ENCODE measurements around the gene TRPM3.

The TRPM3 gene

DNA sequence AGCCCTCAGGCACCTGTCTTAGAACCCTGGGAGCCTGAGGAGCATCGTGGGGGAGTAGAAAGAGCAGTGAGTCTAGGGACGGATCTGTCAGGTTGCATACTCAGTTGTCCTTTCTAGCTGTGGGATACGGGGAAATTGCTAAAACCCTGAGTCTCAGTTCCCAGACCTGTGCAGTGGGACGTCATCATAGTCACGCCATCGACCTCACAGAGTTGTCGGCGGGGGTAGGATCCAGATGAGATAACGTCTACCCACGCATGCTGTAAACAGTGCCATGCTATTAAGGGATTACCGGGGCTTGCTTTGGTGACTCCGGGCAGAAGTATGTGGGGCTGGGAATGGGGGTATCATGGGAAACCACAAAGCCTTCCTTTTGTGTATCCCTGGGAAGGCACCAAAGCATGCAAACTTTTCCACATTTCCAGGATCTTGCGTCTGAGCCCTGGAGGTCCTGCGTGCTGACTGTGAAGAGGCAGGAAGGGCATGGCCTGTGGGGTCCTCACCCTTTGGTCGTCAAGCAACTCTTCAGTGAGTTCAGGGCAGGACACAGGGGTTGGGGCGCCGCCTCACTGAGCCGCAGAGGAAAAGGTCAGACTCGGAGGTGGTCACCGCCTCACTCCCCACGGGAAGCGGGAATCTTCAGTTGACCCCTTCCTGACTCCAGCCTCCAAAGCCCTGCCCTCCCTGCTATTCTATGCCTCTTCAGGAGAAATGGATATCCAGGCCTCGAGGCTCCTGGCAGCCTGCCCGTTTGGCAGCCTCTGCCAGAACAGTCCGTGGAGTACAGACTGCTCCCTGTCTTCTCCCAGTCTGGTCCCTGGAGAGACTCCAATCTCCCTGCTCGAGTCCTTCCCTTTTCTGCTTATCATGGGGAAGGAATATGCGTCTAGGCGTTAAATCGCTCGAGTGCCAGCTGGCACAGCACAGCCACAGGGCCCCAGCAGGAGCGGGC, 520.1 kb downstream of the TRPM3 start:
- peak; percentile 90 for DNase-seq

DNA sequence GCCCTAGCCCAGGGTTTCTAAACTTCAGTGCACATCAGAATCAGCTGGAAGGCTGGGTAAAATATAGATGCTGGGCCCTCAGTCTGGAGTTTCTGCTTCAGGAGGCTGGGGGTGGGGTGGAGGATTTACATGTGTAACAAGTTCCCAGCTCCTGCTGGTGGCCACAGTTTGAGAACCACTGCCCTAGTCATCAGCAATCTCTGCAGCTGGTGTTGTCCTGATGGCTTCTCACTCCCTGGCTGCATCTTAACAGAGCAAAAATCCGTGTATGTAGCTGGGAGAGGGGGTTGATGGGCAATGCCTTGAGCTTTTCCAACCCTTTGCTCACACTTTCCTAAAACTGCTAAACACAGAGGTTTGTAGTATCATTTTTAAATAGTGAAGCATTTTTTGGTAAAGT, 520.9 kb downstream of the TRPM3 start:
- no peak for DNase-seq

DNA sequence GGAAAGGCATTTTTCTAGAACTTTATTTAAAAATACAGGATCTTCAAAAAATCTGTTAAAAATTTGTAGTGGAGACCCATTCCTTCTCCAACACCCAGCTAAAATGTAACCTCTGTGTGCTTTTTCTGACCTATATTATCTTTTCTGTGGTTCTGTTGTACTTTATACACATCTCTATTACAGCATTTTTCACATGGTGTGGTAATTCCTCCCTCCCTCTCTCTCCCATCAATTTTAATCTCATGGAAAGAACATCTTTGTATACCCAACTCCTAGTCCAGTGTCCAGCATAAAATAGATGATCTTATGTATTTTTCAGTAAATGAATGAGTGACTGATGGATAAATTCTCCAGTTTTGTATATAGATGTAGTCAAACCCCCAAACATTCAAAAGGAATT, 523.5 kb downstream of the TRPM3 start:
- DNase-seq = no peak

DNA sequence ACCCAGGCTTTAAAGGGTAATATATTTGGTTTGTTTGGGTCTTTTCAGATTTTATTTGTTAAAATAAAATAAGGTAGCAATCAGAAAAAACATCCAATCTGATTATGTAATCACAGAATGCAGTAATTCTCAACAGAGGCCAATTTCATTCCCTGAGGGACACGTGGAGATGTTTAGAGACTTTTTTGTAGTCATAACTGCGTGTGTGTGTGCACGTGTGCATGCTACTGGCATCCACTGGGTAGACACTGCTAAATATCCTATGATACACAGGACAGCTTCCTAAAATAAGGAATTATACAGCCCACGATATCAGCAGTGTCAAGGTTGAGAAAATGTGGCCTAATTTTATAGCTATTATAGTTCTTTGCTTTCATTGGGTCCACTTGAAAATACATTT, 526.2 kb downstream of the TRPM3 start:
- no peak for DNase-seq

DNA sequence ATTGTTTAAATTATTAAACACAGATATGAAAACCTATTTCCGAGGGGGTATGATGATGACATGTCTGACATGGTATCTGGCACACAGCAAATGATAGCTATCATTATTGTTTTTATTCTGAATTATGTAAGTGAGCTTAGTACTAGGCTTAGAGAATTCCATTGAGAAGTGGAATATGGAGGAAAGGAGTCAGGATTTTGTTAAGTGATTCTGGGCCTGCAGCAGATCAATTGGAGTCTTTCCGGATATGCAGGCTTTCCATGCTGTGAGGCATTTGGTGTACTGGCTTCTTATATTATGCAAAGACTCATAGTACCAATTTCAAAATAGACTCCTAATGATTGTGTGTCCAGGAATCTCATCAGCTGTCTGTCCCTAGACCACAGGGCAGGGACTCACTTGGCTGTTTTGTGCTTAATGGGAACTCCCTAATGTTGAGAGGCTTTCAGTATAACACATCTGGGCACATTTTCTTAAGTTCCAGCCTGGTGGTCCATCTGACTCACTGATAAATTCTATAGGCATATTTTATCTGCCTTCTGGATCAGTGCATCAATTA, 527.0 kb downstream of the TRPM3 start:
- no peak for DNase-seq

DNA sequence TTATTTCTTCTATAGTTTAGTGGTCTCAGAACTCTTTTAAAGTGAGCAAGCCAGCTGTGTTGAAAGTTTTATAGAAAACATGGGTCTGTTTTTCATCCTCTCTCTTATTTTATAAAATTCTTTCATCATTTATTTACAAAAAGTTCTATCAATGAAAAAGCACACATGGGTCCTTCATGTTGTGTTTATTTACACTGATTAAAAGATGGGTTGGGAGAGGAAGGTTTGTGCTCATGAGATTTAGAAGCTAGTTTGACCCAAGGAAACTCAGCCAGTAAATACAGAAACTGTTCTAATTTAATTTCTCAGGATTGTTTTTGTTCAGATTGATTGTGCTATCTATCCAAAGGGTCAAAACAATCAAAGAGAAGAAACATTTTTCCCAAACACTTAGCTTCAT, 528.2 kb downstream of the TRPM3 start:
- no peak for DNase-seq

DNA sequence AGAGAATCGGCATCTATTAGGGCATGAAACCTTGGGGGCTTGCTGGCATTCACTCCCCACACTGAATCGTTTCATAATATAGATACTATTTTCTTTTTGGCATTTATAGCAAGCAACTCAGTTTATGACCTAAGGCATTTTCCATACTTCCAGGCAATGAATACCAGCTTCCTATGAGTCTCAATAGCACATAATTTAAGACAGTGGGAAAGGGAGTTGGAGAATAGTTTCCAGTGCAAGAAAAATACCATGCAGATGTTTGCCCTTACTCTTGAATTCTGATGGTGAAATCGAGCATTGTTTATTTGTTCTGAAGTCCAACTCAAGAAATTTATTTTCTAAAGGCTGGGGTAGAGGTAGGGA, 531.1 kb downstream of the TRPM3 start:
- no peak for DNase-seq

DNA sequence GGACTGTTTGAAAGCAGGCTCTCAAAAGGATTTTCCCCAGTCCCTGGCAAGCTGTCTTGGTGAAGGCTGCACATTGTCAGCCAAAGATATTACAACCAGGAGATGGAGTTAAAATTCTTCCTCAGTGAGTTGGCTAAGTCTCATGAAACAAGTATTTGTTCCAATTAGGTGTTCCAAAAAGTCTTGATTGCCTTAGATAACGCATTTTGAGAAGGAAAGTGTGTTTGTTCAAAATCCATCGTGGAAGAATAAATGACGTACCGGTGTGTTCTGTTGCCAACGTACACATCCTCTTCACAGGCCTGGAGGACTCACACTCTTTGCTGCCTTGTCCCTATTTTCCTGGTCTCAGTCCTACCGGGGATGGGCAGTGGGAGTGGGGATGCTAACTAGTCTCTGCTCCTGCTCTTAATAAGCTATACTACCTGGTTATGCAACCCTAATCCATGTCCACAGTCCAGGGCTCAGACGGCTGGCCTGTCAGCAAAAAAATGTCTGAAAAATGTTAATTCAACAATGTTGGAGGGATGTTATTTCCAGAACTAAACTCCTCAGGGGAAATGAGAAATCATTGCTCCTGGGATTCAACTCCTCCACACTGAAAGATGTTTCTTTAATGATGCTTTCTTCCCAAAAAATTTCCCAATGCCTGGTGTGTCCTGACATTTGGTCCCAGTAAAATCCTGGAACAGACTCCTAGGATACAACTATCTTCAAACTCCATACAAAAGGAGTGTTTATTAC, 531.7 kb downstream of the TRPM3 start:
- no peak for DNase-seq

DNA sequence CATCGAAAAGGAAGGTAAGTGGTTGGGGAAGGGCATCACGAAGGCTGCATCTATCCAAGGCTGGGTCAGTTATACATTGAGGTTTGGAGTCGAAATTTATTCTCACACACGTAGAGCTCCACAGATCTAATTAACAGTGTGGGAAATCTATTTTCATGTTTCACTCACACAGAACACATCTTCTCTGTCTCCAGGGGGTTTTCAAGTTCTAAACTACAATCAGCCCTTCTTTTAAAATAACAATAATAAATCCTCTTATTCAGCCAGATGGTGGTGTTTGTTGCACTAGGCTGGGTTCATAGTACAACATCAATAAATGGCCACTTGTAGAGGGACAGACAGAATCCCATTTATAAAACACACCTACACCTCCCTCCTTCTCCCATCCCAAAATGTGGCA, 532.4 kb downstream of the TRPM3 start:
- no peak for DNase-seq

DNA sequence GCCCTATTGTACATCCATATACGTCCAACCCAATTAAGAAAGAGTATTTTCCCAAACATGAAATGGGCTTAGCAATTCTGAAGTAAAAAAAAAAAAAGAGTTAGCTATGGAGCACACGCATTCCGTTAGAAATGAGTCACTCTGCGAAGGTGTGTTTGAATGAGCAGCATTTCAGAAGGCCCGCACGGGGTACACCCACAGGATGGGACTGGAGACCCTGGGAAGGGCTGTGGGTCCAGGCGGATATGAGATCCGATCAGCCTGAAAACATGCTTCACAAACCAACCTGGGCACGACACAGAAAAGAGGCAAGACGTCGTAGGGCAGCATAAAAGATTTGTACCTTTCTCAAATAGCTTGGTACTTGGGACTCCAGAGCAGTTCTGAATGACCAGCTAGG, 533.0 kb downstream of the TRPM3 start:
- no peak for DNase-seq

DNA sequence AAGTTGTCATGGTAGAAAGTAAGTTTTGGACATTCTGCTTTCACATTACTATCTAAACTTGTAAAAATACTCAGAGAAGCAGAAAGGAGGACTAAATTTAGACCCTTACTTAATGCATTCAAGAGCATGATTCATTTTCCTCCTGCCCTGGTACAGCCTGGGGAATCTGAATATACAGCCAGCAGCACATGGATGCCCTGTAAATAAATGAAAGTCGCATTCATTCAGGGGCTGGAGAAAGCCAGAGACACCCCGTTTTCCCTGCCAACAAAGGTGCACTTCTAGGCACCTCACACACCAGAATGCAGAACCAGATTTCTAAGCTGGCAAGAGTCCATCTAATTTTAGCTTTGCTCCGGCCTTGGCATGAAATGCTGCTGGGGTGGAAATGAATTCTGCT, 534.2 kb downstream of the TRPM3 start:
- DNase-seq = no peak

DNA sequence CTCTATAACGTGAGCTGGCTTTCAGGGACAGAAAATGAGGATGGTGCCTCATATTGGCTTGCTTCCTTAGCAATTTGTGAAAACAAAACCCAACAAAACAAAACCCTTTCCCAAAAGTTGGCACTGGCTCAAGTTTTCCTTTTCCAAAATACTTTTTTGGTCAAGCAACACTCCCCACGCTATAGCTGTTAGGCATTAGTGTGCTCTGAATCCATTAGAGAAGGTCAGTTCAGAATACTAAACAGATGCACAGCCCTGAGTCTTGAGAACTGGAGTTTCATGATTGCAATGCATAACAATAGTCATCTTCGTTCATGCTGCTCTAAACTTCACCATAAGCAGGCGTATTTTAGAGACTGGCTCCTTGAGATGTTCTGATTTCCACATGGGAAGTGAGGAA, 534.9 kb downstream of the TRPM3 start:
- no peak for DNase-seq

DNA sequence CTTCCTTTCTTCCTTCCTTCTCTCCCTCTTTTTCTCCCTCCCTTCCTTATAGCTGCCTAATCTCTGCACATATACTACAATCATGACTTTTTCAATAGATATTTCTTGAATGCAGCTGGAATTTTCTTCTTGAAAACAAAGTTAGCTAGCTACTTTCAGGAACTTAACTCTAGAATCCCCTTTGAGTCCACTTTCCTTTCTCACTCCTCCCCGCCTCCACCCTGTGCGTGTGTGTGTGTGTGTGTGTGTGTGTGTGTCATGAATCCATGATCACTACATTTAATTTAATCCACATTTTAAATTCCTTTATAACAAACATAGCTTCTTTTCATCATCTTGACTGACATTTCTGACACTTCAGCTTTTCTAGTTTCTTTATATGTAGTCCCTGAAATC, 539.5 kb downstream of the TRPM3 start:
- no peak for DNase-seq

DNA sequence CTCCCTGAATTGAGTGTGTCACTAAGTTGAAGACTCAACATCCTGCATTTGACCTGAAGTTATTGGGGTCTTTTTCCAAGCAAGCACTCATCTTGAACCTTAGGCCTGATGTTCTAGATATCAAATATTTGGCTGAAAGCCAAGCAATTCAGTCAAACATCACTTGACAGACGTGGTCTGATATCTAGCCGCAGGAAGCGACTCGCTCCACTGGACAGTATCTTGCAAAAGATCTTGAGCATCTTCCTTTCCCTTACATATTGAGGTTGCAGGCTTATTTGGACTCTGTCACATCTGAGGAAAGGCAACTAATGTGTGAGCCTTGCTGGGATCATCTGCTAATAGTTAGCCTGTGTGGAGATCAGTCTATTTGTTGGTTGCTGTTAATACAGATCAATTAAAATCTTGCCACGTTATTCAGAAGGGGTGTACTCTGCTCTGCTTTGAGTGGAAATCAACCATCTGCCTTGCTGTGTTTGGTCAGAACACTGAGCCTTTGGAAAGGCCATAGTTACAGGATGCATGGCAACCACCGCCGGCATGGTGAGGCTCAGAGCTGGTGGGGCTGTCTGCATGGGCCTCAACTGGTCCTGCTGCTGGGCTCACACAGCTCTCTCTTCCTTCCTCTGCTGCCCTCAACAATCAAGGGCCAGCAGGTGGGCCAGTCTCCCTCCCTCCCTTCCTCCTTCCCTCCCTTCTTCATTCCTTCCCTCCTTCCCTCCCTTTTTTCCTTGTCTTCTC, 540.0 kb downstream of the TRPM3 start:
- DNase-seq = no peak

DNA sequence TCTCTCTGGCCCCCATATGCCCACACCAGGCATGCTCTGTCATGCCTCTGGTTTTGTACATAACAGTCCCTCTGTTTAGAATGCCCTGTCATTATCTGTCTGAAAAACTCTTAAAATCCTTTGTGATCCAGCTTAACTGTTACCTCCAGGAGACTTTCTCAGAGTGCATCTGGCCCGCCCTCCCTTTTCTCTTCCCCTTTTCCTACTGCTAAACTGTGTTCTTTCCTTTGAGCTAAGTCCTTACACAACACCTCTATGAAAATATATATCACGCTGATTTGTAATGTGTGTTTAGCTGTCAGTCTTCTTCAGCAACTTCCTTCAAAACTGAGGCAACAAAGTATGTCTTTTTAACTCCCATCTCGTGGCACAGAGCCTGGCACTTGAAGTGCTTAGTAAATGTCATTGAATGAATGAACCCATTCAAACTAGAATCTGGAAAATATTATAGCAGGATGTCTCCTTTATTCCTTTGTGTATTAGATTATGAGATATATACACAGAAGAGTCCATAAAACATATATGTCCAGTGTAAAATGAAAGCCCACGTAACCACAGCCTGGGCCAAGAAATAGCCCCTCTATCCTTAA, 540.7 kb downstream of the TRPM3 start:
- DNase-seq = no peak

DNA sequence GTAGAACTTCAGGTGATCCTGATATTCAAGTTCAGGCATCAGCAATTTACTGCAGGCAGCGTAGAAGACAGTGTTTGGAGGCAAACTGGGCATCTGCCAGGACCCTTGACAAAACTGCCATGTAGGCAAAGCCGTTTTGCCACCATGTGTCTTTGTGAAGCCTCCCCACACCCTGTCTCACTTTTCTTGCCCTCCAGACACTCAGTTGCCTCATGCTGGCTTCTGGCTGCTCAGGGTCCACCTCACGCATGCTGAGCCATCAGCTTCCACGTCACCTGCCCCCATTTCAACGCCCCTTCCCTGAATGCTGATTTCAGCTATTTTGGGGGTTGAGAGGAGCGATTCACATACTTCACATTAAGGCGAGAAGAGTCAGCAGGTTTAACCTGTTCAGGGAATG, 541.7 kb downstream of the TRPM3 start:
- no peak for DNase-seq

DNA sequence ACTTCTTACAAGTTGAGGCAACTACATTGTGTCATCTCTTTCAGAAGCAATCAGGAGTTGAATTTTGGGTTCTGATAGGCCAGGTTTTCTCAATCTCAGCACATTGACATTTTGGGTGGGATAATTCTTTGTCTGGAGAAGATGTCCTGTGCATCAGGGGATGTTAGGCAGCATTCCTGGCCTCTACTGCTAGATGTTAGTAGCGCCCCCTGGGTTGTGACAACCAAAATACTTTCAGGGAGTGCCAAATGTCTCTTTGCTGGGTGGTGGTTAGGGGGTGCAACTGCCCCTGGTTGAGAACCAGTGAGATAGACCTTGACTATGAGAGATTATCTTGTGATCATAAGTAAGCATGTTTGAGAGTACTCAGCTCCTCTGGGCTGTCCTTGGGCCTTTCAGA, 542.7 kb downstream of the TRPM3 start:
- DNase-seq = no peak

DNA sequence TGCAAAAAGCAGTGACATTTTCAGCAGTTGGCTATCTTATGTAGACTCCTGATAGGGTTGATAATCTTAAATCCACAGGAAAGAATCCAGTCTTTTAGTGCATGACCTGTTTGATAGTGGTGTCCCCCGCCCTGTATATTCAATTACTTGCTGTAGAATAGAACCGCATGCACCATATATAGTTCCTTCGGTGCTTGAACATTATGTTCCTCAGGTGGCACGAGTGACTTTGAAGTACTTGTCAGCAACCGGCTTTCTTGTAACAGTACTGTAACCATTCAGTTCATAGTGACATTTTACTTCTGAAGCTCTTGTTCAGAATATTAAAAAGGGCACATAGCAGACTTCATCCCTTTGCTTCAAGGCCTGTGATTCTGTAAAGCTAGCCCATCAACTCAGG, 543.8 kb downstream of the TRPM3 start:
- DNase-seq = no peak

DNA sequence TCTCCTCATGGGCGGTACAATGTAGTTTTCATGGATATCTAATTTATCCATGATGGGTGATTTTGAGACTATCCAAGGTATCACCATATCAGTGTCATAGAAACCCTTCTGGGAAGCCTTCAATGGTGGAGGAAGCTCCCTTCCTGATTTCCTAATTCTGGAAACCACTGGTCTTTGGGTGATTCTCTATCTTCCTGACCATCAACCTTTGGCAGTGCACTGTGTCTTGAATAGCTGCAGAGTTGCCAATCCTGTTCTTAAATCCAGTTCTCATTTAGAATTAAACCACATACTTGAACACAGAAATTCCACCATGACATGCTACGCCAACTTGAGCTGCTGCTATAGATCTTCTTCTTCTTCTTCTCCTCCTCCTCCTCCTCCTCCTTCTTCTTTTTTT, 545.3 kb downstream of the TRPM3 start:
- DNase-seq = no peak

DNA sequence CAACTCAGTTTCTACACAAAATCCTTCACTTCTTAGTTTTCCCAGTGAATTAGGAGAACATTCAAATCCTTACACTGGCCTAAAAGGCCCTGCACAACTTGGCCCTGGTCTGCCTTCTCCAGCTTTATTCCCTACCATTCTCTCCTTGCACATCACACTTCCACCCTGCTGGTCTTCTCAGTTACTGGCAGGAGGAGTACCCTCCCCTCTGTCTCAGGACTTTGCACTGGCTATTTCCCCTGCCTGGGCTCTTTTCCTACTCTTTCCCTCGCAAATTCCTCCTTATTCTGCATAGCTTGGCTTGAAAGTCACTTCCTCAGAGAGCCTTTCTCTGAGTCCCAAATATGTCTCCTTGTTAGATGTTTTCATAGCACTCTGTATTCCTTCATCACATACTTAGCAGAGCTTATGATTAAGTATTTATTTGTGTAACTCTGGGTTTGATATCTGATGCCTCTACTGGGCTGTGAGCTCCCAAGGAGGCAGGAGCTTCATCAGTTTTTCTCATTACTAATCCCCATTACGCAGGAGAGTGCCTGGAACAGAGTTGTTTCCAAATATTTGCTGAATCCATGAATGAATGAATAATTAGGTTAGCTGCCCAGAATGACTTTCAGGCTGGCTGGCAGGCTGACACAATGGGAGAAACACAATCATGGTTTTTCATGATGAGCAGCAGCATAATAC, 547.1 kb downstream of the TRPM3 start:
- no peak for DNase-seq

DNA sequence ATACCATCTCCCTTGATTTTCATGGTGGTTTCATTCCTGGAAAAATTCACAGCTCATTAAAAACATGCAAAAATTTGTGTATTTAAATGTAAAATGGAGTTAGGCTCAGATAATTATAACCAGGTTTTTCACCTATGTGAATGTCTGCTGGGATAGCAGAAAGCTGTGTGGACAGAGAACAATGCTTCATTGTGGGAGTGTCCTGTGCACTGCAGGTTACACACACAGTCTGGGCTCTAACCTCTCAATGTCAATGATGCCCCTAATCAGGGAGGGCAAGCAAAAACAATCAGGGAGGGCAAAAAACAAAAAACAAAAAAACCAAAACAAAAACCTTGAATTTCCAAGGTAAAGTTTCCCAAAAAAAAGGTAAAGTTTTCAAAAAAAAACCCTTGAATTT, 548.1 kb downstream of the TRPM3 start:
- DNase-seq = peak; percentile 68

DNA sequence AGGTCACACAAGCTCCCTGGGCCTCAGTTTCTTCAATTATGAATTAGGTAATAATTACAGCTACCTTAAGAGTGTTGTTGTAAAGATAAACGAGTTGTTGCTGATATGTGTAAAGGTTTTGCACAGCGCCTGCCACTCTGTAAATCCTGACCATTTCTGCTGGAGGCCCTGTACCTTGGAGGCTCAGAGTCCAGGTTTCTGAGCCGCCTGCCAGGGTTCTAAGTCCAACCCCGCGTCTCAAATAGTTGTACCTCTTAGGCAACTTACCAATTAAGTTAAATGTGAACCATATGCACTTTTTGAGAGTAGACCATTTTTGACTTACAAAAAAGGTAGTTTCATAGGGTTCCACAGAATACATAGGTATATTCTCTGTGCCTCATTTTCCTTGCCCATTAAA, 550.2 kb downstream of the TRPM3 start:
- DNase-seq = no peak

Measured in NCI-H1048 (cell line).